GM12878 (cell line): ENCODE data around the gene HSD17B11. TPM values are rescaled to one million over a fixed set of nuclear protein-coding genes. Genes with fewer than 3 reads are reported as not detected.

ENCODE experiments used
- ATAC-seq: fragments of 200-7000 bp; cut with Tn5 transposase; 3 replicates; pipeline ENCODE4 v1.9.1; 2020; ENCODE audit warnings: mild to moderate bottlenecking, moderate library complexity
- BruUV-seq: library from RNA; stranded (reverse); fragments of 400-500 nt; replicated peaks from 2 replicates; lab custom pipeline; 2021; lab: Mats Ljungman, UMichigan
- CTCF ChIA-PET: fragments of 300-600 bp; sonication (Branson Sonifier 250); formaldehyde crosslinking; extraction: SDS; loops from one replicate; lab custom pipeline; 2021; ENCODE audit warnings: inconsistent platforms; lab: Yijun Ruan, JAX
- POLR2A ChIA-PET: fragments of 350-600 bp; formaldehyde crosslinking; extraction: SDS; loops from one replicate; lab custom pipeline; 2021; ENCODE audit warnings: inconsistent platforms; lab: Charles Lee
- RAD21 ChIA-PET: fragments of 300-600 bp; sonication (Branson Sonifier 250); formaldehyde crosslinking; loops from one replicate; lab custom pipeline; 2023; ENCODE audit warnings: antibody characterized with exemption; ENCODE audit not compliant: unreplicated experiment; lab: Charles Lee
- SMC1A ChIA-PET: fragments of 300-600 bp; sonication (Branson Sonifier 250); formaldehyde crosslinking; loops from one replicate; lab custom pipeline; 2023; ENCODE audit not compliant: unreplicated experiment, uncharacterized antibody; lab: Charles Lee
- DNase-seq: peaks from one replicate; pipeline ENCODE4 v3.0.0-alpha.2; 2011; ENCODE audit warnings: low read depth, low spot score
- FAIRE-seq: peaks from 3 replicates; lab custom pipeline; 2011; peaks lifted over from hg19 to GRCh38; lab: Jason Lieb, UNC
- H2AFZ ChIP-seq: 2 replicates; pipeline ENCODE4 v1.6.0; 2011; ENCODE audit warnings: low read depth, low read length, control low read depth; ENCODE audit not compliant: control insufficient read depth
- H3K27ac ChIP-seq: 2 replicates; pipeline ENCODE4 v1.5.1; 2011; ENCODE audit warnings: control low read depth; ENCODE audit not compliant: control insufficient read depth, insufficient read depth
- H3K27me3 ChIP-seq, 2 experiments: replicated peaks in 1 of 2; 2 replicates each; pipeline versions ENCODE4 v1.6.0 to v1.6.1; 2011; ENCODE audit warnings: low read length in 1 of 2; ENCODE audit not compliant: control insufficient read depth in 2 of 2, insufficient read depth in 2 of 2
- H3K36me3 ChIP-seq, 2 experiments: 2 replicates each; pipeline ENCODE4 v1.5.1; 2011; ENCODE audit warnings: low read length in 1 of 2; ENCODE audit not compliant: control insufficient read depth in 2 of 2, insufficient read depth in 2 of 2
- H3K4me1 ChIP-seq: 2 replicates; pipeline ENCODE4 v1.6.1; 2011; ENCODE audit warnings: mild to moderate bottlenecking, low read length, moderate library complexity, mixed read lengths; ENCODE audit not compliant: control insufficient read depth, insufficient read depth
- H3K4me2 ChIP-seq: 2 replicates; pipeline ENCODE4 v1.6.0; 2011; ENCODE audit warnings: control low read depth; ENCODE audit not compliant: control insufficient read depth, insufficient read depth
- H3K4me3 ChIP-seq: fragments of 200-600 bp; sonication (generic); 2 replicates; pipeline ENCODE4 v1.5.1; 2016
- H3K79me2 ChIP-seq: 2 replicates; pipeline ENCODE4 v1.6.0; 2011; ENCODE audit warnings: low read length; ENCODE audit not compliant: control insufficient read depth, insufficient read depth
- H3K9ac ChIP-seq: 2 replicates; pipeline ENCODE4 v1.8.0; 2011; ENCODE audit warnings: low read length, control low read depth, mixed read lengths; ENCODE audit not compliant: control insufficient read depth, insufficient read depth
- H3K9me3 ChIP-seq: replicated peaks from 3 replicates; pipeline ENCODE4 v1.5.1; 2011; ENCODE audit warnings: mild to moderate bottlenecking, low read length; ENCODE audit not compliant: control insufficient read depth, insufficient read depth
- H4K20me1 ChIP-seq: 2 replicates; pipeline ENCODE4 v1.6.0; 2011; ENCODE audit not compliant: control insufficient read depth, insufficient read depth
- CBFB ChIP-seq: IDR thresholded peaks from 2 replicates; pipeline ENCODE4 v1.6.1; 2016; ENCODE audit warnings: antibody characterized with exemption, low read depth
- CHD2 ChIP-seq: IDR thresholded peaks from 2 replicates; pipeline ENCODE4 v1.6.1; 2011; ENCODE audit warnings: low read depth, low read length, improper control_type of control experiment, borderline replicate concordance
- JUNB ChIP-seq: IDR thresholded peaks from 2 replicates; pipeline ENCODE4 v1.6.1; 2016; ENCODE audit warnings: antibody characterized with exemption, mild to moderate bottlenecking
- MEF2A ChIP-seq: IDR thresholded peaks from 2 replicates; pipeline ENCODE4 v1.6.1; 2011; ENCODE audit warnings: low read depth, mild to moderate bottlenecking, low read length, moderate library complexity; ENCODE audit not compliant: insufficient read depth
- POLR2AphosphoS2 ChIP-seq: IDR thresholded peaks from 2 replicates; pipeline ENCODE4 v1.6.1; 2011; ENCODE audit warnings: low read depth, mild to moderate bottlenecking, low read length, improper control_type of control experiment, moderate library complexity
- POU2F2 ChIP-seq: IDR thresholded peaks from 3 replicates; pipeline ENCODE4 v1.6.1; 2011; ENCODE audit warnings: low read depth, mild to moderate bottlenecking, low read length, borderline replicate concordance
- RAD51 ChIP-seq: fragments of 450-650 bp; IDR thresholded peaks from 2 replicates; pipeline ENCODE4 v1.6.1; 2016; ENCODE audit warnings: moderate library complexity, mild to moderate bottlenecking, inconsistent platforms
- TCF3 ChIP-seq: IDR thresholded peaks from 2 replicates; pipeline ENCODE4 v1.6.1; 2012; ENCODE audit warnings: low read depth, mild to moderate bottlenecking, low read length, borderline replicate concordance; ENCODE audit not compliant: insufficient read depth
- WRNIP1 ChIP-seq: IDR thresholded peaks from 2 replicates; pipeline ENCODE4 v1.6.1; 2011; ENCODE audit warnings: low read depth, low read length, improper control_type of control experiment, borderline replicate concordance
- WGBS: methylation state at CpG from one replicate; pipeline ENCODE4 v1.1.6; 2016; ENCODE audit warnings: low lambda C conversion rate; ENCODE audit not compliant: insufficient replicate concordance, insufficient coverage; ENCODE audit errors: missing lambda C conversion rate; 5-methylcytosine and 5-hydroxymethylcytosine counted together
- in situ Hi-C: fragments of 300-500 bp; cut with MboI; formaldehyde crosslinking; loops from 9 replicates; pipeline ENCODE4 v1.14.3; 2018; ENCODE audit warnings: mixed read lengths
- intact Hi-C: fragments of 100-400 bp; cut with micrococcal nuclease; formaldehyde crosslinking; loops from one replicate; pipeline ENCODE4 v1.14.2; 2022; ENCODE audit not compliant: unreplicated experiment
- polyA plus RNA-seq, 11 experiments: library from polyadenylated mRNA; depleted of rRNA in 4 of 11; unstranded in 6 of 11; stranded (reverse) in 5 of 11; fragments of >200 nt; fragmentation: Nextera tagmentation in 4 of 11; fragmentation: Illumina TruSeq in 1 of 11; extraction: Ambion mirVana in 4 of 11; extraction: Trizol in 1 of 11; gene quantifications; 1 replicate in 1 of 11; 2 replicates in 10 of 11; pipeline versions ENCODE4 v1.2.1 to v1.2.3, GENCODE V29; 2011 to 2016; ENCODE audit warnings: inconsistent platforms in 2 of 11, missing spikeins in 2 of 11, low read depth in 1 of 11
- total RNA-seq, 4 experiments: library from RNA; depleted of rRNA in 3 of 4; stranded (reverse); fragments of >200 nt in 3 of 4; fragmentation: Illumina TruSeq in 1 of 4; extraction: Trizol in 1 of 4; gene quantifications; 2 replicates each; pipeline versions ENCODE4 v1.2.1 to v1.2.3, GENCODE V29; 2013 to 2021
- TF ChIP-seq, protein P1 (sequence below): IDR thresholded peaks from 2 replicates; pipeline ENCODE4 v1.6.1; 2012; ENCODE audit warnings: low read depth, low read length, improper control_type of control experiment
- TF ChIP-seq, protein P2 (sequence below): fragments of 450-650 bp; IDR thresholded peaks from 2 replicates; pipeline ENCODE4 v1.6.1; 2018; ENCODE audit warnings: mild to moderate bottlenecking, low read depth, moderate library complexity; ENCODE audit not compliant: partially characterized antibody

Gene HSD17B11
- total and polyA plus RNA-seq, 10 of the 15 experiments (the other 5 are each of a cell fraction or from before 2014, with no cell fraction given): 10.3 to 29.5 (median 17.7) TPM

- no peak overlapping the region for H3K9ac ChIP-seq
- in situ Hi-C loops: no loop called here
- no peaks in the 10 kb centered on the region for H3K27me3 ChIP-seq
- DNase-seq (no peak), FAIRE-seq (no peak), ATAC-seq (no peak)
- no peaks in the 10 kb centered on the region for H3K9me3 ChIP-seq
- peaks cover 0 to 8% of the 10 kb centered on the region in 2 experiments; a peak in 3 of 4 replicates for H3K36me3 ChIP-seq
- no peak overlapping the region for H3K4me3 ChIP-seq
- no peak overlapping the region for H3K4me2 ChIP-seq
- no peaks in the 10 kb centered on the region for H3K4me1 ChIP-seq
- no peaks in the 10 kb centered on the region for H4K20me1 ChIP-seq
- no peak for TF ChIP-seq CBFB
- TF ChIP-seq MEF2A: no peak
- no peak for TF ChIP-seq WRNIP1
- no peak for TF ChIP-seq JUNB
- BruUV-seq: no TSS peak
- no peak overlapping the region for H3K27ac ChIP-seq
- POLR2A ChIA-PET: no interaction called here
- intact Hi-C loops: no loop called here
- 49% methylated on average over 2 of the region's 2 CpGs for WGBS
- CTCF ChIA-PET: no interaction called here
- H2AFZ ChIP-seq: no peak overlapping the region
- SMC1A ChIA-PET: no interaction called here
- peaks cover 4% of the 10 kb centered on the region for H3K79me2 ChIP-seq
- RAD21 ChIA-PET: no interaction called here
These were observed 42.4 kb upstream of the HSD17B11 start for GRCh38 chr4:87433342-87433741.

GRCh38 chr4:87430038-87430437 is 39.0 kb upstream of the HSD17B11 start:
- SMC1A ChIA-PET: no interaction called here
- TF ChIP-seq RAD51 (no peak), CHD2 (no peak), TCF3 (no peak), POU2F2 (no peak), POLR2AphosphoS2 (no peak)
- TF ChIP-seq, protein P1, sequence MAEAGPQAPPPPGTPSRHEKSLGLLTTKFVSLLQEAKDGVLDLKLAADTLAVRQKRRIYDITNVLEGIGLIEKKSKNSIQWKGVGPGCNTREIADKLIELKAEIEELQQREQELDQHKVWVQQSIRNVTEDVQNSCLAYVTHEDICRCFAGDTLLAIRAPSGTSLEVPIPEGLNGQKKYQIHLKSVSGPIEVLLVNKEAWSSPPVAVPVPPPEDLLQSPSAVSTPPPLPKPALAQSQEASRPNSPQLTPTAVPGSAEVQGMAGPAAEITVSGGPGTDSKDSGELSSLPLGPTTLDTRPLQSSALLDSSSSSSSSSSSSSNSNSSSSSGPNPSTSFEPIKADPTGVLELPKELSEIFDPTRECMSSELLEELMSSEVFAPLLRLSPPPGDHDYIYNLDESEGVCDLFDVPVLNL: no peak
- TF ChIP-seq, protein P2, sequence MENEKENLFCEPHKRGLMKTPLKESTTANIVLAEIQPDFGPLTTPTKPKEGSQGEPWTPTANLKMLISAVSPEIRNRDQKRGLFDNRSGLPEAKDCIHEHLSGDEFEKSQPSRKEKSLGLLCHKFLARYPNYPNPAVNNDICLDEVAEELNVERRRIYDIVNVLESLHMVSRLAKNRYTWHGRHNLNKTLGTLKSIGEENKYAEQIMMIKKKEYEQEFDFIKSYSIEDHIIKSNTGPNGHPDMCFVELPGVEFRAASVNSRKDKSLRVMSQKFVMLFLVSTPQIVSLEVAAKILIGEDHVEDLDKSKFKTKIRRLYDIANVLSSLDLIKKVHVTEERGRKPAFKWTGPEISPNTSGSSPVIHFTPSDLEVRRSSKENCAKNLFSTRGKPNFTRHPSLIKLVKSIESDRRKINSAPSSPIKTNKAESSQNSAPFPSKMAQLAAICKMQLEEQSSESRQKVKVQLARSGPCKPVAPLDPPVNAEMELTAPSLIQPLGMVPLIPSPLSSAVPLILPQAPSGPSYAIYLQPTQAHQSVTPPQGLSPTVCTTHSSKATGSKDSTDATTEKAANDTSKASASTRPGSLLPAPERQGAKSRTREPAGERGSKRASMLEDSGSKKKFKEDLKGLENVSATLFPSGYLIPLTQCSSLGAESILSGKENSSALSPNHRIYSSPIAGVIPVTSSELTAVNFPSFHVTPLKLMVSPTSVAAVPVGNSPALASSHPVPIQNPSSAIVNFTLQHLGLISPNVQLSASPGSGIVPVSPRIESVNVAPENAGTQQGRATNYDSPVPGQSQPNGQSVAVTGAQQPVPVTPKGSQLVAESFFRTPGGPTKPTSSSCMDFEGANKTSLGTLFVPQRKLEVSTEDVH: no peak

More at GRCh38 chr4:87430038-87430437, 39.0 kb upstream of the HSD17B11 start:
- no TSS peak for BruUV-seq
- Histone ChIP-seq H3K4me1 (no peaks in the 10 kb centered on the region), H3K9ac (no peak overlapping the region), H3K4me2 (no peak overlapping the region), H3K79me2 (peaks cover 6% of the 10 kb centered on the region), H4K20me1 (no peaks in the 10 kb centered on the region), H3K27me3 (no peaks in the 10 kb centered on the region), H3K9me3 (no peaks in the 10 kb centered on the region), H3K36me3 (no peaks in the 10 kb centered on the region; a peak in 1 of 4 replicates), H2AFZ (no peak overlapping the region), H3K27ac (no peak overlapping the region), H3K4me3 (no peak overlapping the region)
- ChIA-PET POLR2A (no interaction called here), RAD21 (no interaction called here), CTCF (no interaction called here)
- ATAC-seq (no peak), DNase-seq (no peak), FAIRE-seq (no peak)
- intact Hi-C loops (no loop called here), in situ Hi-C loops (no loop called here)
- WGBS: 100% methylated on average over 2 of the region's 2 CpGs
